GM12892 (cell line): ENCODE data around the gene ZNF385D.

Experiments
- POLR2A ChIP-seq: IDR thresholded peaks from 2 replicates; pipeline ENCODE4 v1.6.1; 2011; ENCODE audit warnings: low read depth, low read length, control low read depth
- POLR2AphosphoS5 ChIP-seq: IDR thresholded peaks from 2 replicates; pipeline ENCODE4 v1.6.1; 2011; ENCODE audit warnings: low read depth, low read length, control low read depth
- TAF1 ChIP-seq: IDR thresholded peaks from 2 replicates; pipeline ENCODE4 v1.6.1; 2011; ENCODE audit warnings: low read depth, mild to moderate bottlenecking, control low read depth, low read length, borderline replicate concordance

GRCh38 chr3:21668012-21668411 is 83.0 kb downstream of the ZNF385D start:
- TF ChIP-seq POLR2A, result no peak
- TF ChIP-seq POLR2AphosphoS5, result no peak
- TF ChIP-seq TAF1, result no peak
